IMR-90 (cell line): ENCODE data around the gene VSIG10L. TPM values are rescaled to one million over a fixed set of nuclear protein-coding genes. Genes with fewer than 3 reads are reported as not detected.

Experiments used
- polyA plus RNA-seq, 3 experiments: library from polyadenylated mRNA; depleted of rRNA; stranded (reverse); fragments of >200 nt; gene quantifications; 2 replicates each; pipeline ENCODE4 v1.2.3, GENCODE V29; 2012; ENCODE audit warnings: low replicate concordance in 1 of 3
- total RNA-seq: library from RNA; depleted of rRNA; stranded (reverse); fragments of >200 nt; gene quantifications from 2 replicates; pipeline ENCODE4 v1.2.3, GENCODE V29; 2012; rRNA removed

VSIG10L gene
- total and polyA plus RNA-seq, 2 of the 4 experiments (the other 2 are of a cell fraction), result 0.18 to 1.2 TPM

Other genes with a start within 250 kb of the VSIG10L start
- 2.0 and 2.2 TPM in 2 replicates for gene CTU1, start 233.7 kb downstream of the VSIG10L start, total RNA-seq
- 3.3 and 6.4 TPM in 2 replicates for gene CTU1, start 233.7 kb downstream of the VSIG10L start, polyA plus RNA-seq (2012; rRNA removed)
- not detected in 2 replicates for gene SIGLEC9, start 217.2 kb downstream of the VSIG10L start, total RNA-seq
- gene SIGLEC9, start 217.2 kb downstream of the VSIG10L start, polyA plus RNA-seq (2012; rRNA removed), result 0.03 TPM in 1 of 2 replicates, not detected in the other
- not detected in 2 replicates for gene SIGLEC7, start 199.8 kb downstream of the VSIG10L start, total RNA-seq
- not detected in 2 replicates for gene SIGLEC7, start 199.8 kb downstream of the VSIG10L start, polyA plus RNA-seq (2012; rRNA removed)
- not detected in 2 replicates for gene CD33, start 117.1 kb downstream of the VSIG10L start, total RNA-seq
- gene CD33, start 117.1 kb downstream of the VSIG10L start, polyA plus RNA-seq (2012; rRNA removed), result not detected in 2 replicates
- not detected in 2 replicates for gene SIGLECL1, start 91.1 kb downstream of the VSIG10L start, total RNA-seq
- gene SIGLECL1, start 91.1 kb downstream of the VSIG10L start, polyA plus RNA-seq (2012; rRNA removed), result not detected in 2 replicates
- not detected in 2 replicates for gene IGLON5, start 30.5 kb downstream of the VSIG10L start, total RNA-seq
- gene IGLON5, start 30.5 kb downstream of the VSIG10L start, polyA plus RNA-seq (2012; rRNA removed), result not detected in 2 replicates
- gene ETFB, start 24.2 kb upstream of the VSIG10L start, total RNA-seq, result 166 and 175 TPM in 2 replicates
- gene ETFB, start 24.2 kb upstream of the VSIG10L start, polyA plus RNA-seq (2012; rRNA removed), result 141 and 151 TPM in 2 replicates
- gene CLDND2, start 26.9 kb upstream of the VSIG10L start, total RNA-seq, result not detected in 2 replicates
- gene CLDND2, start 26.9 kb upstream of the VSIG10L start, polyA plus RNA-seq (2012; rRNA removed), result not detected in 2 replicates
- not detected in 2 replicates for gene NKG7, start 30.5 kb upstream of the VSIG10L start, total RNA-seq
- not detected in 2 replicates for gene NKG7, start 30.5 kb upstream of the VSIG10L start, polyA plus RNA-seq (2012; rRNA removed)
- not detected in 2 replicates for gene LIM2, start 45.8 kb upstream of the VSIG10L start, total RNA-seq
- gene LIM2, start 45.8 kb upstream of the VSIG10L start, polyA plus RNA-seq (2012; rRNA removed), result not detected in 2 replicates
- gene C19orf84, start 48.5 kb upstream of the VSIG10L start, total RNA-seq, result not detected in 2 replicates
- not detected in 2 replicates for gene C19orf84, start 48.5 kb upstream of the VSIG10L start, polyA plus RNA-seq (2012; rRNA removed)
- not detected in 2 replicates for gene SIGLEC10, start 75.5 kb upstream of the VSIG10L start, total RNA-seq
- not detected in 2 replicates for gene SIGLEC10, start 75.5 kb upstream of the VSIG10L start, polyA plus RNA-seq (2012; rRNA removed)
- gene SIGLEC8, start 116.3 kb upstream of the VSIG10L start, total RNA-seq, result not detected in 2 replicates
- not detected in 2 replicates for gene SIGLEC8, start 116.3 kb upstream of the VSIG10L start, polyA plus RNA-seq (2012; rRNA removed)
- gene CEACAM18, start 136.4 kb upstream of the VSIG10L start, total RNA-seq, result not detected in 2 replicates
- gene CEACAM18, start 136.4 kb upstream of the VSIG10L start, polyA plus RNA-seq (2012; rRNA removed), result not detected in 2 replicates
- not detected in 2 replicates for gene SIGLEC12, start 159.7 kb upstream of the VSIG10L start, total RNA-seq
- gene SIGLEC12, start 159.7 kb upstream of the VSIG10L start, polyA plus RNA-seq (2012; rRNA removed), result not detected in 2 replicates
- gene SIGLEC6, start 189.5 kb upstream of the VSIG10L start, total RNA-seq, result not detected in 2 replicates
- not detected in 2 replicates for gene SIGLEC6, start 189.5 kb upstream of the VSIG10L start, polyA plus RNA-seq (2012; rRNA removed)
- gene ZNF175, start 229.1 kb upstream of the VSIG10L start, total RNA-seq, result 6.4 and 8.4 TPM in 2 replicates
- 3.3 and 3.6 TPM in 2 replicates for gene ZNF175, start 229.1 kb upstream of the VSIG10L start, polyA plus RNA-seq (2012; rRNA removed)